GM19372 (cell line): ENCODE results near the gene SCAF8.

Source experiments
- ATAC-seq: cut with Tn5 transposase; IDR thresholded peaks from one replicate; pipeline ENCODE4 v1.9.1; 2021; ENCODE audit warnings: mild to moderate bottlenecking, low read depth, moderate library complexity; ENCODE audit not compliant: unreplicated experiment

The SCAF8 gene

GRCh38 chr6:154876486-154877280 lies 143.5 kb downstream of the SCAF8 start:
- ATAC-seq: no peak

DNA sequence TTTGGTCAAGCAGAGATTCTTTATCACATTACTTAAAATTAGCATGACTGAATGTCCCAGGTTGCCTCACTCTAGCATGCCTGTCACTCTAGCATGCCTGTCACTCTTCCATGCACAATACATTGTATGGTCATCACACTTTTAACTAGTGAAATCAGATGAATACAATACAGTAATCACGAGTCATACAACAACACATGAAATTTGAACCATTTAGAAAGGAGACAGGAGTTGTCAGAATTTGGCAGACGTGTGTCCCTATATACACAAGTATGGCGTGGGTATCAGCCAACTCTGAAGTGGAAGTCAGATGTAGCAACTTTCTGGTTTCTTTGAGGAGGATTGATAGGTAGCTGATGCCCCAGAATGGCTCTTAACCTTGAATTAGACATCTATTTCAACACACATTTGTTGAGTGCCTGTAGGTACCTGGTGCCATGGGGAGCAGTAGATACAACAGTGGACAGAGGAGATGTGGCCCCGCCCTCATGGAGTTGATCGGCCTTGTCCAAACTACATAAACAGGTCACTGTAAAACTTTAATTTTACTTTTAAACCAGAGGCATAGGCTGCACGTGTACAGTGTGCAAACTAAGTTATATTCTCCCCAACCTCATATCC lies 145.8 kb downstream of the SCAF8 start:
- no peak for ATAC-seq

- ATAC-seq: no peak
Observed at GRCh38 chr6:154882107-154882506, 148.9 kb downstream of the SCAF8 start.
